H9 (cell line): ENCODE results near the gene MNX1. TPM values are rescaled to one million over a fixed set of nuclear protein-coding genes. Genes with fewer than 3 reads are reported as not detected.

Experiments used
- DNase-seq: peaks from one replicate; pipeline ENCODE4 v3.0.0-alpha.2; 2017
- H2AFZ ChIP-seq: one replicate; pipeline ENCODE4 v1.6.1; 2013; ENCODE audit warnings: mild to moderate bottlenecking, low read length, control low read depth, moderate library complexity
- H2AK5ac ChIP-seq: 2 replicates; pipeline ENCODE4 v1.6.1; 2013; ENCODE audit warnings: low read length, control low read depth, mixed read lengths; ENCODE audit not compliant: insufficient read length
- H2BK120ac ChIP-seq: one replicate; pipeline ENCODE4 v1.6.1; 2013; ENCODE audit warnings: low read depth, mild to moderate bottlenecking, low read length, control low read depth, inconsistent platforms; ENCODE audit not compliant: poor library complexity, severe bottlenecking
- H2BK12ac ChIP-seq: 2 replicates; pipeline ENCODE4 v1.6.1; 2013; ENCODE audit warnings: low read length, control low read depth, mixed read lengths, low read depth; ENCODE audit not compliant: insufficient read length
- H2BK15ac ChIP-seq: 2 replicates; pipeline ENCODE4 v1.6.1; 2013; ENCODE audit warnings: low read depth, low read length, control low read depth
- H2BK20ac ChIP-seq: one replicate; pipeline ENCODE4 v1.6.1; 2013; ENCODE audit warnings: low read depth, mild to moderate bottlenecking, low read length, control low read depth, inconsistent platforms; ENCODE audit not compliant: poor library complexity, severe bottlenecking
- H2BK5ac ChIP-seq: 2 replicates; pipeline ENCODE4 v1.6.1; 2013; ENCODE audit warnings: low read length, control low read depth, mixed read lengths; ENCODE audit not compliant: insufficient read length
- H3K14ac ChIP-seq: 2 replicates; pipeline ENCODE4 v1.6.1; 2013; ENCODE audit warnings: low read length, control low read depth; ENCODE audit not compliant: insufficient read depth
- H3K18ac ChIP-seq: 2 replicates; pipeline ENCODE4 v1.6.1; 2013; ENCODE audit warnings: low read depth, mild to moderate bottlenecking, mixed read lengths, low read length, control low read depth; ENCODE audit not compliant: insufficient read length
- H3K23ac ChIP-seq: 2 replicates; pipeline ENCODE4 v1.6.1; 2013; ENCODE audit warnings: low read length, control low read depth, mixed read lengths, low read depth; ENCODE audit not compliant: insufficient read length
- H3K23me2 ChIP-seq: 2 replicates; pipeline ENCODE4 v1.6.1; 2013; ENCODE audit warnings: low read depth, mild to moderate bottlenecking, mixed read lengths, low read length, control low read depth; ENCODE audit not compliant: insufficient read length, poor library complexity, severe bottlenecking
- H3K27ac ChIP-seq: 2 replicates; pipeline ENCODE4 v1.5.1; 2013; ENCODE audit warnings: low read length, control low read depth, mixed read lengths, low read depth; ENCODE audit not compliant: insufficient read length
- H3K27me3 ChIP-seq: 2 replicates; pipeline ENCODE4 v1.6.1; 2013; ENCODE audit warnings: low read length, control low read depth, inconsistent platforms; ENCODE audit not compliant: insufficient read depth
- H3K4ac ChIP-seq: 2 replicates; pipeline ENCODE4 v1.6.1; 2013; ENCODE audit warnings: low read depth, mild to moderate bottlenecking, control low read depth, inconsistent platforms, low read length, moderate library complexity
- H3K4me1 ChIP-seq: 2 replicates; pipeline ENCODE4 v1.6.1; 2013; ENCODE audit warnings: low read length, control low read depth, inconsistent platforms; ENCODE audit not compliant: insufficient read depth
- H3K4me2 ChIP-seq: 2 replicates; pipeline ENCODE4 v1.6.1; 2013; ENCODE audit warnings: low read length, control low read depth, mixed read lengths; ENCODE audit not compliant: insufficient read length, insufficient read depth
- H3K56ac ChIP-seq: 2 replicates; pipeline ENCODE4 v1.6.1; 2013; ENCODE audit warnings: low read depth, mild to moderate bottlenecking, mixed read lengths, low read length, control low read depth; ENCODE audit not compliant: insufficient read length
- H3K79me1 ChIP-seq: 2 replicates; pipeline ENCODE4 v1.6.1; 2013; ENCODE audit warnings: low read depth, mild to moderate bottlenecking, moderate library complexity, low read length, control low read depth, inconsistent platforms; ENCODE audit not compliant: insufficient read depth, poor library complexity, severe bottlenecking
- H3K79me2 ChIP-seq: 2 replicates; pipeline ENCODE4 v1.6.1; 2013; ENCODE audit warnings: low read length, control low read depth, inconsistent platforms; ENCODE audit not compliant: insufficient read depth
- H3K9ac ChIP-seq: 2 replicates; pipeline ENCODE4 v1.6.1; 2013; ENCODE audit warnings: low read length, control low read depth, mixed read lengths; ENCODE audit not compliant: insufficient read length; ENCODE audit errors: extremely low read depth
- H3K9me3 ChIP-seq: one replicate; pipeline ENCODE4 v1.6.1; 2013; ENCODE audit warnings: low read depth, low read length, inconsistent platforms; ENCODE audit not compliant: control insufficient read depth
- H3T11ph ChIP-seq: one replicate; pipeline ENCODE4 v1.6.1; 2013; ENCODE audit warnings: mild to moderate bottlenecking, low read length, control low read depth, inconsistent platforms
- H4K20me1 ChIP-seq: one replicate; pipeline ENCODE4 v1.6.1; 2013; ENCODE audit not compliant: control insufficient read depth, insufficient read length, insufficient read depth
- H4K5ac ChIP-seq: 2 replicates; pipeline ENCODE4 v1.6.1; 2013; ENCODE audit warnings: low read depth, mild to moderate bottlenecking, mixed read lengths, low read length, control low read depth; ENCODE audit not compliant: insufficient read length
- H4K8ac ChIP-seq: replicated peaks from 2 replicates; pipeline ENCODE4 v1.6.1; 2013; ENCODE audit warnings: low read length, control low read depth, mixed read lengths, low read depth; ENCODE audit not compliant: insufficient read length
- H4K91ac ChIP-seq: 2 replicates; pipeline ENCODE4 v1.6.1; 2013; ENCODE audit warnings: low read depth, mild to moderate bottlenecking, moderate library complexity, mixed read lengths, low read length, control low read depth; ENCODE audit not compliant: insufficient read length
- H3K27ac Mint-ChIP-seq, 3 experiments: 2 replicates in 2 of 3; 3 replicates in 1 of 3; pipeline ENCODE4 v1.8.0; 2020 to 2021; ENCODE audit warnings: mixed read lengths in 3 of 3, mild to moderate bottlenecking in 1 of 3, moderate library complexity in 1 of 3
- H3K27me3 Mint-ChIP-seq: 2 replicates; pipeline ENCODE4 v1.8.0; 2021; ENCODE audit warnings: low read depth, mild to moderate bottlenecking, moderate library complexity, mixed read lengths
- H3K36me3 Mint-ChIP-seq, 3 experiments: 2 replicates in 2 of 3; 3 replicates in 1 of 3; pipeline ENCODE4 v1.8.0; 2020 to 2021; ENCODE audit warnings: low read depth in 3 of 3, mixed read lengths in 3 of 3; ENCODE audit not compliant: insufficient read depth in 1 of 3
- H3K4me1 Mint-ChIP-seq, 2 experiments: 2 replicates each; pipeline ENCODE4 v1.8.0; 2020; ENCODE audit warnings: mixed read lengths in 2 of 2
- H3K4me3 Mint-ChIP-seq, 2 experiments: 2 replicates in 1 of 2; 3 replicates in 1 of 2; pipeline ENCODE4 v1.8.0; 2020 to 2021; ENCODE audit warnings: mild to moderate bottlenecking in 2 of 2, mixed read lengths in 2 of 2, moderate library complexity in 1 of 2
- H3K9me3 Mint-ChIP-seq, 2 experiments: 2 replicates in 1 of 2; 3 replicates in 1 of 2; pipeline ENCODE4 v1.8.0; 2020; ENCODE audit warnings: mild to moderate bottlenecking in 2 of 2, mixed read lengths in 2 of 2, moderate library complexity in 1 of 2
- WGBS: extraction: QIAGEN DNeasy Blood & Tissue Kit; methylation state at CpG from one replicate; pipeline ENCODE4 v1.1.7; 2013; ENCODE audit warnings: missing lambda C conversion rate, low lambda C conversion rate, mixed read lengths; ENCODE audit not compliant: insufficient read length; ENCODE audit errors: extremely low coverage; 5-methylcytosine and 5-hydroxymethylcytosine counted together
- total RNA-seq: library from RNA; stranded (reverse); gene quantifications from 2 replicates; pipeline ENCODE4 v1.2.1, GENCODE V29; 2021
- TF ChIP-seq, protein P1 (sequence below): fragments of 200-600 bp; sonication (generic); conservative IDR thresholded peaks from 3 replicates; pipeline ENCODE4 v1.8.0; 2021; ENCODE audit warnings: antibody characterized with exemption, mild to moderate bottlenecking

Gene MNX1
- total RNA-seq, 1 experiment from 2014 or later, result not detected

DNA sequence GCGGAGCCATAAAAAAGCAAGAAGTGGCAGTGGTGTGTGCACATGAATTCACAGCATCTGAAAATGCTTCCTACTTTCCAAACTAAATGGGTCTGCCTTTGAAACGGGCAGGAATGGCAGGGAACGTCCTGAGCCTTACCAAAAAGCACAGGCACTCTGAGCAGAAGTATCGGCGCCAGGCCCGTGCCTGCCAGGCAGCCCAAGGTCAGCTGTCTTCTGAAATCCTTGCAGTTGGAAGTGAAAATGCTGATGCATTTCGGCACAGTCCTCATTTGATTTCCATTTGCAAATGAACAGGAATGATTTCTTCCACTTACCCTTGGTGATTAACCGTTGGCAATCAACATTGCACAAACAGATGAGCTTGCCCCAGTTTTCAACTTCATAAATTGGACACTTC is 47.6 kb upstream of the MNX1 start:
- H2BK120ac ChIP-seq, result no peak overlapping the region
- no peak overlapping the region for H3K4ac ChIP-seq
- Mint-ChIP-seq H3K27me3 (peaks cover 30% of the 10 kb centered on the region), H3K9me3 (peaks cover 6 to 11% of the 10 kb centered on the region in 2 experiments), H3K36me3 (no peaks in the 10 kb centered on the region), H3K4me1 (no peaks in the 10 kb centered on the region), H3K27ac (no peak overlapping the region), H3K4me3 (no peak overlapping the region)
- no peak overlapping the region for H3K27ac ChIP-seq
- no peak overlapping the region for H3K9ac ChIP-seq
- no peaks in the 10 kb centered on the region for H3K79me1 ChIP-seq
- no peak overlapping the region for H3K14ac ChIP-seq
- H3T11ph ChIP-seq, result no peak overlapping the region
- no peak overlapping the region for H3K4me2 ChIP-seq
- H3K23ac ChIP-seq, result no peak overlapping the region
- no peak for DNase-seq
- H4K20me1 ChIP-seq, result no peaks in the 10 kb centered on the region
- no peak overlapping the region for H4K5ac ChIP-seq
- H3K9me3 ChIP-seq, result no peaks in the 10 kb centered on the region
- no peaks in the 10 kb centered on the region for H3K4me1 ChIP-seq
- H2BK5ac ChIP-seq, result no peak overlapping the region
- H2AFZ ChIP-seq, result no peak overlapping the region
- H3K27me3 ChIP-seq, result no peaks in the 10 kb centered on the region
- no peak overlapping the region for H4K8ac ChIP-seq
- TF ChIP-seq, protein P1, sequence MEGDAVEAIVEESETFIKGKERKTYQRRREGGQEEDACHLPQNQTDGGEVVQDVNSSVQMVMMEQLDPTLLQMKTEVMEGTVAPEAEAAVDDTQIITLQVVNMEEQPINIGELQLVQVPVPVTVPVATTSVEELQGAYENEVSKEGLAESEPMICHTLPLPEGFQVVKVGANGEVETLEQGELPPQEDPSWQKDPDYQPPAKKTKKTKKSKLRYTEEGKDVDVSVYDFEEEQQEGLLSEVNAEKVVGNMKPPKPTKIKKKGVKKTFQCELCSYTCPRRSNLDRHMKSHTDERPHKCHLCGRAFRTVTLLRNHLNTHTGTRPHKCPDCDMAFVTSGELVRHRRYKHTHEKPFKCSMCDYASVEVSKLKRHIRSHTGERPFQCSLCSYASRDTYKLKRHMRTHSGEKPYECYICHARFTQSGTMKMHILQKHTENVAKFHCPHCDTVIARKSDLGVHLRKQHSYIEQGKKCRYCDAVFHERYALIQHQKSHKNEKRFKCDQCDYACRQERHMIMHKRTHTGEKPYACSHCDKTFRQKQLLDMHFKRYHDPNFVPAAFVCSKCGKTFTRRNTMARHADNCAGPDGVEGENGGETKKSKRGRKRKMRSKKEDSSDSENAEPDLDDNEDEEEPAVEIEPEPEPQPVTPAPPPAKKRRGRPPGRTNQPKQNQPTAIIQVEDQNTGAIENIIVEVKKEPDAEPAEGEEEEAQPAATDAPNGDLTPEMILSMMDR, result no peak
- no peaks in the 10 kb centered on the region for H3K79me2 ChIP-seq
- no peak overlapping the region for H3K56ac ChIP-seq
- H2AK5ac ChIP-seq, result no peak overlapping the region
- no peak overlapping the region for H2BK15ac ChIP-seq
- no CpG with 5 or more reads among the region's 8 CpGs for WGBS
- no peak overlapping the region for H3K18ac ChIP-seq
- no peak overlapping the region for H2BK20ac ChIP-seq
- no peaks in the 10 kb centered on the region for H3K23me2 ChIP-seq
- no peak overlapping the region for H2BK12ac ChIP-seq
- no peak overlapping the region for H4K91ac ChIP-seq
